Posterior vena cava (tissue), 2 donors: ENCODE results near the gene LYZL6. TPM values are rescaled to one million over a fixed set of nuclear protein-coding genes. Genes with fewer than 3 reads are reported as not detected.
"Not testable (repeated sequence)": the region's sequence is repeated elsewhere in the genome, so short reads cannot be mapped to it uniquely, and the experiment has no call there.

Source experiments
- DNase-seq: peaks from one replicate; pipeline ENCODE4 v3.0.0-alpha.2; 2020; ENCODE audit warnings: low spot score
- intact Hi-C, 2 donors: fragments of 100-400 bp; cut with DNase I; formaldehyde crosslinking; loops; one replicate each; pipeline versions ENCODE4 v1.14.1 to v1.14.2; 2022 to 2023
- total RNA-seq, 2 donors: library from RNA; stranded (reverse); fragmentation: NEBNext Ultra II Directional; extraction: Animal tissue kit (Norgen Biotek cat#: 25700); gene quantifications; one replicate each; pipeline ENCODE4 v1.2.1, GENCODE V29; 2021
- donor health status: DM: yes; HTN: yes; CAD: no.
- donor health status: DM: yes; HTN: yes; CAD: no.

Gene LYZL6
- total RNA-seq, 2 donors from 2014 or later: not detected

DNA sequence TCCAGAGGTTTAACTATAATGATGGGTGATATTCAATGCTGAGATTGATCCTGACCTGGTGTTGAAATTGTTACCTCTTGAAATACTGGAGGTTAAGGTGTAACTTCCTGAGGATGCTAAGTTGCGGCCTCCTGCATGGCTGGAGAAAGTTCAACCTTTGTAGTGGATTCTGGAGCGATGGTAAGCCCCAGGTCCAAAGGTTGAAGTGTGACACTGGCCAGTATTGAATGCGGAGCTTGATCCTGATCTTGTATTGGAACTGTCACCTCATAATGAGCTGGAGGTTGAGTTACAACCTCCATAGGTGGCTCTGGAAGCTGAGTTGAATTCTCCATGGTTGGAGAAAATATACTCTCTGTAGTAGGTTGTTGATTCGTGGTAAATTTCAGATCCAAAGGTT, 29.9 kb downstream of the LYZL6 start:
- DNase-seq: no peak
- intact Hi-C loops: no loop called here

DNA sequence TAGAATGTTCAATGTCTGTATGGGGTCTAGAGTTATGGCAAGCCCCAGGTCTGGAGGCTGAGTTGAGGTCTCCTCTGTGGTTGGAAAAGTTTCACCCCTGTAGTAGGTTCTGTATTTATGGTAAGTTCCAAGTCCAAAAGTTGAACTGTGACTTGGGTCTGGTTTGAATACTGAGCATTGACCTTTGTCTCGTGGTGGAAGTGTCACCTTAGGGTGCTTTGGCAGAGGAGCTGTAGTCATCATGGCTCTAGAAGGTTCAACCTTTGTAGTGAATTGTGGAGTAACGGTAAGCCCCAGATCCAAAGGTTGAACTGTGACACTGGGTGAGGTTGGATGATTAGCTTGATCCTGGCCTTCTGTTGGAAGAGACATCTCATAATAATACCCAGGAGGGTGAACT, 30.6 kb downstream of the LYZL6 start:
- DNase-seq: no peak
- intact Hi-C loops: no loop called here

DNA sequence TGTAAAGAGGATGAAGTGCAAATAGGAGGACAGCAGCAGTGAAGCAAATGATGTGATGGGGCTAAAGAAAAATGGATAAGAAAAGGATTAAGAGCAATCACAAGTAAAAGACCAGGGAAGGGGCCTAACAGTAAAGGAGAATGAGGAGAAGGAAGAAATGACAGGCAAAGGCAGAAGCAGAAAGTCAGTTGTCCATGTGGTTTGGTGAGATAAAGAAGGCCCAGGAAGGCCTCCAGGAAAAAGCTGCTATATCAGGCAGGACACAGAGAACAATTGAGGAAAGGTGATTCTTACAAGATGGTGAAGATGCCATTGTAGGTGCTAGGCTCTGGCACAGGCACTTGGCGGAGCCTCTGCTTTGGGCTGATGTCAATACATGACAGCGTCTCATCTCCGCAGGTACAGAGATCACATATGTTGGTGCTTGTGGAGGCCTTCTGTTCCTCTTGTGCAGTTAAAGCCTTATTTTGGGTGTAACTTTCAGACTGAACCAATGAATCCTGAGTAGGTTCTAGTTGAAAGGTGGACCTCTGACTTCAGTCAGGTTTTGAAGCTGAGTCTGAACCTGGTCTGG, 31.1 kb downstream of the LYZL6 start:
- intact Hi-C loops: no loop called here
- no peak for DNase-seq

DNA sequence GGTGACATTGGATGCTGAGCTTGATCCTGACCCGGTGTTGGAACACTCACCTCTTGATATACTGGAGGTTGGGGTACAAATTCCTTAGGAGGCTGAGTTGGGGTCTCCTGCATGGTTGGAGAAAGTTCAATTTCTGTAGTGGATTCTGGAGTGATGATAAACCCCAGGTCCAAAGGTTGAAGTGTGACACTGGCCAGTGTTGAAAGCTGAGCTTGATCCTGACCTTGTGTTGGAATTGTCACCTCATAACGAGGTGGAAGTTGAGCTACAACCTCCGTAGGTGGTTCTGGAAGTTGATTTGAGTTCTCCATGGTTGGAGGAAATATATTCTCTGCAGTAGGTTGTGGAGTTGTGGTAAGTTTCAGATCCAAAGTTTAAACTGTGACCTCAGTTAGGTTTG, 34.1 kb downstream of the LYZL6 start:
- intact Hi-C loops: no loop called here
- DNase-seq: no peak

DNA sequence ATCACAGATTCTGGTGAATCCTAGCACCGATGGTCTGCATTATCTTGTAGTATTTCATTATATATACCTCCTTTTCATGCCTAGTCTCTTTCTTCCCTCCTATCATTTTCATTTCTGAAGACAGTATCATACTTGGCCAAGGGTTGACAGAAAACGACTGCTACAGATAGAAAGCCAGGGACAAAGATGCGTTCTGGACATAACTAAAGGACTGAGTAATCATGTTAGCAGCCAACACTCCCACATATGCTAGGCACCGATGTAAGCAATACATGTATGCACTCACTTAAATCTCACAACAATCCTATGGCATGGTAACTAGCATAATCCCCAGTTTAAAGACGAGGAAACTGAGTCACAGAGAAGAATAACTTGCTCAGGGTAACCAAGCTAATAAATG, 35.8 kb downstream of the LYZL6 start:
- intact Hi-C loops: no loop called here

DNA sequence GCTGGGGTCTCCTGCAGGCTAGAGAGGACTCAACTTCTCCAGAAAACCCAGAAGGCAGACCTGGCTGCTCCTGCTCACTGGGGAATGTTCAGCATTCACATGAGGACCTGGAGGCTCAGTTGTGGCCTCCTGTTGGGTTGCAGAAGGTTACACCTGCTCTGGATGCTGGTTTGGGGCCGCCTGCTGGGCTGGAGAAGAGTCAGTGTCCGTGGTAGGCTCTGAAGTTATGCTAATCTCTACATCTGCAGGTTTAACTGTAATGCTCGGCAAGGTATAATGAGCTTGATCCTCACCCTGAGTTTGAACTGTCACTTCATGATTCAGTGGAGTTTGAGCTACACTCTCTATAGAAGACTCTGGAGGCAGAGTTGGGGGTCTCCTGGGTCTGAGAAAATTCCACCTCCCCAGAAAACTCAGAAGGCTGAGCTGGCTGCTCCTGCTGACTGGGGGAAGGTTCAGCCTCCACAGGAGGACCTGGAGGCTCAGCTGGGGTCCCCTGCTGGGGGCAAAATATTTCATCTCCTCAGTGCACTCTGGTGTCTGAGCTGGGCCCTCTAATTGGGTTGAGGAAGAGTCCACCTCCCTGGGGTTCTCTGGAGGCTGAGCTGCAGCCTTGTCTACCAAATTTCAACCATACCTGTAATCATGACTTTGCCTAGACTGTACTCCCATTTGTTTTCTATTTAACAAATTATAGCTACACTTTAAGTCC, 36.4 kb downstream of the LYZL6 start:
- no peak for DNase-seq
- intact Hi-C loops: no loop called here

More for the DNA sequence above, 35.8 kb downstream of the LYZL6 start:
- DNase-seq: no peak

DNA sequence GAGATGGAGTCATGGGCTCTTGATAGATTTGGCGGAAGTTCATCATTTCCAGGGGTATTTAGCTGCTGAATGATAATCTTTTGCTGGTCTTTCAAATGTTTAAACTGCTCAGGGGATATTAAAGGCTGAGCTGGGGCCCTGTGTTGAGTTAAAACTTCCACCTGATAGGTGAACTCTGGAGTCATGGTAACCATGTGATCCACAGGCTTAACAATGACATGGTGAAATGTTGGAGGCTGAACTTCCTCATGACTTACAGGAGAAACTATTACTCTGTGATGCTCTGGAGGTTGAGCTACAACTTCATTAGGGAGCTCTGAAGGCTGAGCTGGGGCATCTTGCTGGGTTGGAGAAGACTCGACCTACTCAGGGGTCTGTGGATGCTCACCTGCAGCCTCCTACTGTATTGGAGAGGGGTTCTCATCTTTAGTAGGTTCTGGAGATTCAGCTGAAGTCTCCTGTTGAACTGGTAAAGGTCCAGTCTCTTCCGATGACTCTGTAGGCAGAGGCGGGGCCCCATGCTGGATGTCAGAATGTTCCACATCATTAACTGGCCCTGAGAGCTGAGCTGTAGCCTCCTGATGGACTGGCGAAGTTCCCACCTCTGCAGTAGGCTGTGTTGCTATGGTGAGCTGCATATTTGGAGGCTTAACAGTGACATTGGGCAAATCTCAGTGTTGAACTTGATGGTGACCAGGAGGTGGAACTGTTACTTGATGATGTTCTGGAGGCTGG, 37.2 kb downstream of the LYZL6 start:
- intact Hi-C loops: no loop called here
- no peak for DNase-seq

DNA sequence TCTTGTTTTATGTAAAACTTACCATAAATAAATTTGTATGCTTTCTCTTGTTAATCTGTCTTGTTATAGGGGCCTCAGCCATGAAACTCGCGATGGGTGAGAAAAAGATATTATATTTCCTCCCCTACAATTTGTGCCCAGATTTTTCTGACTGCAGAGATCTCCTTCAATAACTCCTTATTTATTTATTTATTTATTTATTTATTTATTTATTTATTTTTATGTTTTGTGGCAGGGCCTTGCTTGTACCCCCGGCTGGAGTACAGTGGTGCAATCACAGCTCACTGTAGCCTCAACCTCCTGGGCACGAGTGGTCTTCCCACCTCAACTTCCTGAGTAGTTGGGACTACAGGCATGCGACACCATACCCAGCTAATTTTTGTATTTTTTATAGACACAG, 40.1 kb downstream of the LYZL6 start:
- no peak for DNase-seq
- intact Hi-C loops: no loop called here

DNA sequence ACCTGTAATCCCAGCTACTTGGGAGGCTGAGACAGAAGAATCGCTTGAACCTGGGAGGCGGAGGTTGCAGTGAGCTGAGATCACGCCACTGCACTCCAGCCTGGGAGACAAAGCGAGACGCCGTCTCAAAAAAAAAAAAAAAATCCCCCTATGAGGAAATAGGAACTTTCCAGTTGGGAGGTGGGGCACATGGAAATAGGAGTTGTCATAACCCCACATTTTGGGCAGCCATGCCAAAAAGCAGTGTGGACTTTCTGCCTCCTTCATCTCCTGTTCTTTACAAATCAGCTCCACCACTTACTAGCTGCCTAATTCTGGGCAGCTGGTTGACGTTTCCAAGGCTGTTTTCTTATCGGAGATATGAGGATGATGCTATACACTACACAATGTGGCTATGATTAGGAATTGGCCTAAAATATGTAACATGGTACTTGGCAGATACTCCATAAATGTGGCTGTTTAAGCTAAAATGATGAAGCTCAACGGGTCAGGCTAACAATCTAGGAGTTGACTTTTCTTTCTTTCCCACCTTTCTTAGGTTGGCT, 41.8 kb downstream of the LYZL6 start:
- intact Hi-C loops: no loop called here
- no peak for DNase-seq

DNA sequence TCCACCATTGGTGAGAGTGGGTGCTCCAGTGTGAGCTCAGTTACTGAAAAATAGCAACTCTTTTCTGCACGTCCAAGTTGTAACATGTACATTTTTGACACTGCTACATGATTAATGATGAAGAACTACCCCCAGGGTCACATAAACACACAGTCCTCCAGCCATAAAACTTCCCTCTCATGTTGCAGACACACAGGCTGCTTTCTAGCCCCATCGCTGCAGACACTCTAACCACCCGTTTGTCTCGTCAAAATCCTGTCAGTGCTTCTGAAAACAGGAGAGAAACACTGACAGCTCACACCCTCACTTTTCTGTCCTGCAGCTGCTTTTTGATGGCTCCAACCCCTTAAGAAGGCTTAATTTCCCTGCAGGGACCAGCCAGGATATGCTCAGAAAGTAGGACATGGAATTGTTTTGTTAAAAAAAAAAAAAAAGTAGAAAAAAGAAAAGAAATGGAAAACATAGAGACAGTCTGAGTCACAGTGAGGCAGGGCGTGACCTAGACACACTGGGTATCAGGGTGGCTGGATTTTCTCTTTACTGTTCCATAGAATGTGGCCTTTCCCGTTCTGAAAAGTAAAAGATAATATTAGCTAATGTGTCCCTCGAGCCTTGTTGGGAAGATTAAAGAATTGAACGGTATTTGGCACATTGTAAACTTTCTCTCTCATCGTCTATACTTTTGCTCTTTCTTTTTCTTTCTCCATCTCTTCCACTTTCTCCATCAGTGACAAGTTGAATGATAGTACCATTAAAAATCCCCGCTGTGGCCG, 42.6 kb downstream of the LYZL6 start:
- no peak for DNase-seq
- intact Hi-C loops: no loop called here

DNA sequence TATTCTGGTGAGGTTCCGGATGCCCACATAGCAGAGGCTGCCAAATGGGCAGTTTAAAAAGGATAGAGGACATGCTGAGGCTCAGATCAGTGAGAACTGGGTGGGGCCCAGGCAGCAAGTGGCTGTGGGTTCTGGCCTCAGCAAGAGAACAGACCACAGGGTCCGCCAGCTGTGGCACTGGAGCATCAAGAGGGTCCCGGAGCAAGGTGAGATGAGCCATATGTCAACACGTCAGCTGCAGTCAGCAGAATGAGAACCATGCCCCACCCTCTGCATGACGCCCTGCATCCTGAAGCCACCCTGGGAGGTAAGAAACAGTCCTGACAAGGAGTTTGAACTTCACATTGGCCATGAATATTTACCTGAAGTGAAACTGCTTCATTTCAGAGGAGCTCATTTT, 43.2 kb downstream of the LYZL6 start:
- no peak for DNase-seq
- intact Hi-C loops: no loop called here

DNA sequence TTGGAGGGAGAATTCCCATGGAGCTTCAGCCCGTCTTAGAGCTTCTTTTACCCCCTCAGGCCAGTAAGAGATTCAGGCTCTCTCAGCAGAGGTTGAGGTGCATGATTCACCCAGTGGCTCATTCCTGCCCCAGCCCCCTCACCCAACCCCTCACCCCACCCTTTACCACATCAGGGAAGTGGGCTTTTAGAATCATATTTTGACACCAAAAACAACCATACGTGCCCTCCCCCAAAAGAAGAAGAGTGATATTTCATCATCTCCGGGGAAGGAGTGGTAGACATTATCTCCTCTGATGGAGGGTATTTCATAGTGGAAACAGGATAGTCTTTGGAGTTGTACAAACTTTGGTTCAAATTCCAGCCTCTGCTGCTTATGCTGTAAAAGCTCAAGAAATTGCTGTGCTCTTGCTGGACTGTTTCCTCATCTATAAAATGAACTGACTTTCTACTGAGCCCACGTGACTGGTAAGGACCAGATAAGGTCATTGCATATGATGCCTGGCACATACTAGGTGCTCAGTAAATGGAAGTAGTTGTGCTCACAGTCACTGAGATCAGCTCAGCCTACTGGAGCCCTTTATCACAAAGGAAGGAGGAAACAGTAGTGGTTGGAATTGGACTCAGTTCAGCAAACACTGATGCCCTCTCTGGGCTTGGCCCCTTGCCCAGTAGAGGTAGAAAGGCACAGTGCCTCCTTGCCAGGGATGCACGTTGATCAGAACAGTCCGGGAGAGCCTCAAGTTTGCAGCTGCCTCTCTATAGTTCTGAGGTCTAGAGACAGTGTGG, 45.0 kb downstream of the LYZL6 start:
- intact Hi-C loops: no loop called here
- DNase-seq: no peak

DNA sequence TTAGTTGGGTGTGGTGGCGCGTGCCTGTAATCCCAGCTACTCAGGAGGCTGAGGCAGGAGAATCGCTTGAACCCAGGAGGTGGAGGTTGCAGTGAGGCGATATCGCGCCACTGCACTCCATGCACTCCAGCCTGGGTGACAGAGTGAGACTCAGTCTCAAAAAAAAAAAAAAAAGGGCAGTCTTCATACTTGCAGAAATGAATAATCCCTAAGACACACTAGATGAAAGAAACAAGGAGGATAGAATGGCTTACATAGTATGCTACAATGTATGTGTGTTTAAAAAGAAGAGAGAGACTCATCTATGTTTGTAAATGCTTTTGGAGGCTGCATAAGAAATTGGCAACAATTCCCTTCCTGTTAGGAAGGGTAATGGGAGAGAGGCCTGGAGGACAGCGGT, 45.7 kb downstream of the LYZL6 start:
- DNase-seq, intact Hi-C loops: not testable (repeated sequence)

DNA sequence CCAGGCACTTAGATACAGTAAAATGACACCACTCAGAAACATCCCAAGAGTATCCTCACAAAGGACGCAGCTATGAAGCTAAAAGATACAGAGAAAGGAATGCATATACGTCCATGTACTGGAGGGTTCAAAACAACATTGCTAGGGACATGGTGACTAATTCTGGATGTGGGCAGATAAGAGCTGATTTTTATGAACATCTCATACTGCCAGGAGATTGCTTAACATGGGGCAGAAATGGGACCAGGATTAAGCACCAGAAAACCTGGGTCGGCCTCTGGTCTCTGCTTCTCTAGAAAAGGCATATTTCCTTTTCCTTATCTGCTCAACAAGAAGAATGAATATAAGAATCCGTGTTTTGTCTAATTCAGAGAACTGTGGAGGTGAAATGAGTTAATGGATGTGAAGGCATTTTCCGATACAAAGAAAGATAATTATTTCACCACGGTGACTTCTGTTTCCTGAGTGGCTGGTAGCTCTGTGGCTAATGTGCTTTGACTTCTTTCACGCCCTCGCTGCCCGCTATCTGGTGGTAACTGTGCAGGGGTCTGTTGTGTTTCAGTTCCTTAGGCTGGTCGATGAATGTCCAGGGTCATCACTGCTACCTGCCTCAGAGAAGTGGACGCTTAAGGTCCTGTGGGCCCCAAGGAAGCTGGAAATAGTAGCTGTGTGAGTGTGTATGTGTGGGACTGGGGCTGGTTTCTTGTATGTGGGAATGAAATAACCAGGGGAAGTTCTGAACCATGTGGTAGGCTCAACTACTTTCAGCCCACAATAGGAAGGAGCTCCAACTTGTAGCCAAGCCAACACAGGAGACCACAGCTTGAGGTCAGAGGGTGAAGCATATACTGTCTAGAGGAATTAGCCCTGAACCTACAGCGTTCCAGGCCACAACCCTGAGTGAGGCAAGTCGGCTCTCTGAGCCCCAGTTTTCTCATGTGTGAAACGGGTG, 47.6 kb downstream of the LYZL6 start:
- no peak for DNase-seq
- intact Hi-C loops: no loop called here

DNA sequence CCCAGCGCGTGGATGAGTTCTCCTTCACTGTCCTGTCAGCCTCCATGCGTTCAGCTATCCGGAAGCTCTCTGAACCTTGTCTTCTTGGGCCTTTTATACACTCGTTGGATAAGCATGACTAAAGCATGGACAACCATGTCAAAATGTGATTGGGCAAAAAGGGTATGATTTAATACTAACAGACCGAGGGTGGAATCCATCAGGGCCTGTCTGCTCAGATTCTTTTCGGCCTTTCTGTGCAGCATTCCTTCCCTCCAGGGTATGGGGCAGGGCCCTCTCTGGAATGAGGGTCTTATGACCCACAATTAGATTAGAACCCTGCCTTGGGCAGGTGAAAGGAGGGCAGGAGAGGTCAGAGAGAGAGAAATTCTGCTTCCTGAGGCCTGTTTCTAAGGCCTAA, 49.3 kb downstream of the LYZL6 start:
- intact Hi-C loops: no loop called here
- DNase-seq: no peak

DNA sequence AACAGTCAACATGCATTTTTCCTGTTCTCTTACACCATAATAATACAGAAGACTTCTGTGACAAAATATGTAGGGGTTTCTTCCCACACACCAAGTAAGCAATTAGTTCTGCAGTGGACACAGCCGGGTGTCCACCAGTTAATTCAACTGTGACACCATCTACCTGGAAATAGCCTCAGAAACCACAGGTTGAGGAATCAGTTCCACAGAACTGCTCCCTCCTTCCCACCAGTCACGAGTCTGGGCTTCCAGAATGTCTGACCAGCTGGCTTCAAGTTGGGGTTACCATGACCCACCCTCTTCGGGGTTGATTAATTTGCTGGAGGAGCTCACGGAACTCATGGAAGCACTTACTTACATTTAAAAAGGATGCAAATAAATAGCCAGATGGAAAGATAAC, 49.8 kb downstream of the LYZL6 start:
- intact Hi-C loops: no loop called here
- DNase-seq: no peak

DNA sequence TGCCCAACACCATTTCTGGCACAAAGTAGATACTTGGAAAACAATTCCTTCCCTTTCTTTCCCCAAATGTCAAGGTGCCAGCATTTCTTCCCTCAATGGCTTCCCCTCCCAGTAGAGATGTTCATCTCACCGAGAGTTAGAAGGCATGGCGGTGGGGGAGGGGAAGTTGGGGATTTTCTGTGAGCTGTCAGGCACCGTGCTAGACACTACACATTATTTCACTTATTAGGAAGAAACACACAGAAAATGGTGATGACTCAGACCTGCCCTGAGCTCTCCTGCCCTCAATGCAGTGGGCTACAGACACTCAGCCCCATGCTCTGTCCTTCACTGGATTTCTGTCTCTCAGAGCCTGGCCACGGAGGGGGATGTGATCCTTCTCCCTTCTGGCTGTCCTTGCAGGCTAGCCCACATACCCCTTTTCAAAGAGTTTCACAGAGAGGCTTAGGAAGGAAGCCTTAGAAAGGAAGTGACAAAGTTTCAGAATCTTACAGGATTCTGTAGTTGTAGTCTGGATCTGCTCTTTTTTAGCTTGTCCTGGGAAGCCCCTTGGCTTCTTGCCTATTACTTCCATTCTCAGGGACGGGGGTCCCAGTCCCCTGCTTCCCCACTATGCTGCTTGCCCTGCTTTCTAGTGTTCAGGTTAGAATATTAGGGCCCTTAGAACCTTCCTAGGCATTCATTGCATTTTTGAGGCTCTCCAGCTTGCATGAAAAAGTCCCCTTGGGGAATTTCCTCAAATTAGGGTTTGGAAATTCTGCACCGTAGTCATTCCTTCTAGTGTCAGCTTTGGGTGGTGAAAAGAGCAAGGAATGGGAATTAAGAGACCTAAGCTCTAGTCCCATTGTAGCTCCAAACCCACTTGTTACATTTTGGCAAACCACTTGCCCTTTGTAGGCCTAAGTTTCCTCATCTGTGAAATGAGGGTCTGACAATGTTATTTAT, 51.1 kb downstream of the LYZL6 start:
- intact Hi-C loops: no loop called here
- no peak for DNase-seq
